Measurements from ENCODE around the gene APOL3. TPM values are rescaled to one million over a fixed set of nuclear protein-coding genes. Genes with fewer than 3 reads are reported as not detected.

The APOL3 gene
- total and polyA plus RNA-seq, 10 of the 15 experiments (the other 5 are each of a cell fraction or from before 2014, with no cell fraction given): 6.9 to 66.8 (median 48.5) TPM

DNA sequence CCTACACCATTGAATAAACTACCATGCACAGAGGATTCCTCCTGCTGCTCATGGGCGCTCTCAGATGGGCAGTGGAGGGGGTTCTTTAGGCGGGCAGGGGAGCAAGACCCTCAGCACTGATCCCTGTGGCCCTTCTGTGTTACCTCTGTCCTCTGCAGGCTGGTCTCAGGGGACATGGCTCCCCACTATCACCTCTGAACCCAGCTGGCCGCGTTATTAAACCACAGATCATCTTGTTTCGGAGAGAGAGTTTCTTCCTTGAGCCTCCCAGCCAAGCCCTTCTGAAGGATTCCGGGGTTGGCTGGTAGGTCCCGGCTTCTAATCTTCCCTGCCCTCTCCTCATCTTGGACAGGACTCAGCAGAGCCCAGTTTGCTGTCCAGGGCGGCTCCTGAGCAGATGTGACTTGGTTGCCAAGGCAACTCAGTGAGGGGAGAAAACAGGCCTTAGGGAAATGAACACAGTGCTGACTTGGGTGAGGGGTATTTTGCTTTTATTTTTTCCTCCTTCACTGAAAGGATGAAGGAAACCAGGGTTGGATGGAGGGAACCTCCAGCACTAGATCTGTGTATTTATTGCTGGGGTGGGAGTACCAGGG lies 13.3 kb downstream of the APOL3 start:
- ChIA-PET RAD21 (ENCODE audit: unreplicated experiment) (interaction anchor here (1.3 kb wide), 1 partner anchor 11 kb away, joined by 4 read pairs; no protein-coding TSS in a partner anchor), SMC1A (ENCODE audit: uncharacterized antibody, unreplicated experiment) (interaction anchor here (3.5 kb wide), 1 partner anchor 33 kb away, joined by 53 read pairs; no protein-coding TSS in a partner anchor), POLR2A (no interaction called here), CTCF (interaction anchor here (1.7 to 7.4 kb wide), 2 partner anchors 32 to 33 kb away, joined by 5 to 129 read pairs; no protein-coding TSS in a partner anchor)
- FAIRE-seq (no peak), ATAC-seq (no peak), DNase-seq (ENCODE audit: low read depth, low spot score) (no peak)
- no peaks in the 10 kb centered on the region for H3K9me3 ChIP-seq (replicated peaks; ENCODE audit: control insufficient read depth, insufficient read depth, low read length)
- no TSS peak for BruUV-seq (replicated peaks)
- no peaks in the 10 kb centered on the region; the same call in 1 of the 2 replicates for H3K79me2 ChIP-seq (ENCODE audit: control insufficient read depth, insufficient read depth, low read length)
- H2AFZ ChIP-seq (ENCODE audit: control insufficient read depth, low read depth, low read length): no peak overlapping the region
- H3K4me2 ChIP-seq (ENCODE audit: control insufficient read depth, insufficient read depth): no peak overlapping the region
- H3K27ac ChIP-seq (ENCODE audit: control insufficient read depth, insufficient read depth): no peak overlapping the region
- H3K27me3 ChIP-seq (replicated peaks in 1 of 2; ENCODE audit: control insufficient read depth in 2 of 2, insufficient read depth in 2 of 2, low read length in 1 of 2): no peaks in the 10 kb centered on the region
- intact Hi-C loops (cut with micrococcal nuclease; ENCODE audit: unreplicated experiment) (no loop called here), in situ Hi-C loops (cut with MboI) (no loop called here)
- no peaks in the 10 kb centered on the region for H3K4me1 ChIP-seq (ENCODE audit: control insufficient read depth, insufficient read depth, low read length)
- H3K4me3 ChIP-seq: no peak overlapping the region
- TF ChIP-seq USF2 (IDR thresholded peaks at IDR 0.05; ENCODE audit: borderline replicate concordance, low read depth, low read length) (no peak), WRNIP1 (IDR thresholded peaks at IDR 0.05; ENCODE audit: borderline replicate concordance, low read depth, low read length) (no peak), EED (IDR thresholded peaks at IDR 0.05; ENCODE audit: low read depth) (no peak), CEBPB (IDR thresholded peaks at IDR 0.05; ENCODE audit: borderline replicate concordance in 1 of 2, low read depth in 2 of 2, low read length in 2 of 2) (no peak)
- no peaks in the 10 kb centered on the region for H4K20me1 ChIP-seq (ENCODE audit: control insufficient read depth, insufficient read depth)
- 92% methylated on average over 8 of the region's 8 CpGs for WGBS (ENCODE audit: insufficient coverage, insufficient replicate concordance, low lambda C conversion rate, missing lambda C conversion rate)
- H3K36me3 ChIP-seq (ENCODE audit: control insufficient read depth in 2 of 2, insufficient read depth in 2 of 2, low read length in 1 of 2): peaks cover 7 to 21% of the 10 kb centered on the region in 2 experiments
- H3K9ac ChIP-seq (ENCODE audit: control insufficient read depth, insufficient read depth, low read length): no peak overlapping the region

GRCh38 chr22:36145881-36146280 lies 14.7 kb downstream of the APOL3 start:
- Histone ChIP-seq H3K4me1 (ENCODE audit: control insufficient read depth, insufficient read depth, low read length) (no peaks in the 10 kb centered on the region), H3K79me2 (ENCODE audit: control insufficient read depth, insufficient read depth, low read length) (no peaks in the 10 kb centered on the region), H3K27me3 (replicated peaks in 1 of 2; ENCODE audit: control insufficient read depth in 2 of 2, insufficient read depth in 2 of 2, low read length in 1 of 2) (no peaks in the 10 kb centered on the region), H3K4me2 (ENCODE audit: control insufficient read depth, insufficient read depth) (no peak overlapping the region), H3K9me3 (replicated peaks; ENCODE audit: control insufficient read depth, insufficient read depth, low read length) (no peaks in the 10 kb centered on the region), H3K4me3 (no peak overlapping the region), H3K36me3 (ENCODE audit: control insufficient read depth in 2 of 2, insufficient read depth in 2 of 2, low read length in 1 of 2) (peaks cover 11 to 29% of the 10 kb centered on the region in 2 experiments), H3K9ac (ENCODE audit: control insufficient read depth, insufficient read depth, low read length) (no peak overlapping the region), H4K20me1 (ENCODE audit: control insufficient read depth, insufficient read depth) (no peaks in the 10 kb centered on the region), H3K27ac (ENCODE audit: control insufficient read depth, insufficient read depth) (no peak overlapping the region), H2AFZ (ENCODE audit: control insufficient read depth, low read depth, low read length) (no peak overlapping the region)
- ChIA-PET CTCF (interaction anchor here (0.9 to 7.4 kb wide), 5 partner anchors 17 to 37 kb away, joined by 3 to 129 read pairs (median 6); no protein-coding TSS in a partner anchor), RAD21 (ENCODE audit: unreplicated experiment) (interaction anchor here (1.3 to 1.5 kb wide), 2 partner anchors 12 to 17 kb away, joined by 4 read pairs; no protein-coding TSS in a partner anchor), POLR2A (no interaction called here), SMC1A (ENCODE audit: uncharacterized antibody, unreplicated experiment) (interaction anchor here (0.7 to 3.5 kb wide), 5 partner anchors 10 to 132 kb away, joined by 3 to 53 read pairs (median 4); no protein-coding TSS in a partner anchor)
- intact Hi-C loops (cut with micrococcal nuclease; ENCODE audit: unreplicated experiment) (loop anchor here (1.0 kb wide), 1 partner anchor 34 kb away; no protein-coding TSS in a partner anchor), in situ Hi-C loops (cut with MboI) (no loop called here)
- BruUV-seq (replicated peaks): no TSS peak
- DNase-seq (ENCODE audit: low read depth, low spot score) (no peak), FAIRE-seq (no peak), ATAC-seq (no peak)
- TF ChIP-seq MTA2 (IDR thresholded peaks at IDR 0.05; ENCODE audit: low read depth): no peak
- TF ChIP-seq, protein P1, sequence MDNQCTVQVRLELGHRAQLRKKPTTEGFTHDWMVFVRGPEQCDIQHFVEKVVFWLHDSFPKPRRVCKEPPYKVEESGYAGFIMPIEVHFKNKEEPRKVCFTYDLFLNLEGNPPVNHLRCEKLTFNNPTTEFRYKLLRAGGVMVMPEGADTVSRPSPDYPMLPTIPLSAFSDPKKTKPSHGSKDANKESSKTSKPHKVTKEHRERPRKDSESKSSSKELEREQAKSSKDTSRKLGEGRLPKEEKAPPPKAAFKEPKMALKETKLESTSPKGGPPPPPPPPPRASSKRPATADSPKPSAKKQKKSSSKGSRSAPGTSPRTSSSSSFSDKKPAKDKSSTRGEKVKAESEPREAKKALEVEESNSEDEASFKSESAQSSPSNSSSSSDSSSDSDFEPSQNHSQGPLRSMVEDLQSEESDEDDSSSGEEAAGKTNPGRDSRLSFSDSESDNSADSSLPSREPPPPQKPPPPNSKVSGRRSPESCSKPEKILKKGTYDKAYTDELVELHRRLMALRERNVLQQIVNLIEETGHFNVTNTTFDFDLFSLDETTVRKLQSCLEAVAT (IDR thresholded peaks at IDR 0.05): no peak
- no peak for TF ChIP-seq DPF2 (IDR thresholded peaks at IDR 0.05)
- no peak for TF ChIP-seq ESRRA (IDR thresholded peaks at IDR 0.05; ENCODE audit: low read length)
- TF ChIP-seq HDAC2 (IDR thresholded peaks at IDR 0.05): no peak
- no peak for TF ChIP-seq IRF4 (IDR thresholded peaks at IDR 0.05; ENCODE audit: low read depth, low read length)
- no peak for TF ChIP-seq RAD51 (IDR thresholded peaks at IDR 0.05)
- WGBS (ENCODE audit: insufficient coverage, insufficient replicate concordance, low lambda C conversion rate, missing lambda C conversion rate): 75% methylated on average over 4 of the region's 4 CpGs
